H1 (cell line): ENCODE data around the gene POU6F2. TPM values are rescaled to one million over a fixed set of nuclear protein-coding genes. Genes with fewer than 3 reads are reported as not detected.

Source experiments
- CTCF ChIA-PET: fragments of 300-600 bp; sonication (Branson Sonifier 250); formaldehyde crosslinking; loops from one replicate; lab custom pipeline; 2021; ENCODE audit not compliant: partially characterized antibody; lab: Charles Lee
- POLR2A ChIA-PET: fragments of 300-600 bp; sonication (Branson Sonifier 250); formaldehyde crosslinking; loops from one replicate; lab custom pipeline; 2021; ENCODE audit warnings: inconsistent platforms; ENCODE audit not compliant: partially characterized antibody; lab: Charles Lee
- DNase-seq, 2 experiments: peaks; one replicate each; pipeline versions ENCODE4 v3.0.0 to v3.0.0-alpha.2; 2010 to 2022; ENCODE audit warnings: low spot score in 2 of 2, low read depth in 1 of 2, mixed read lengths in 1 of 2
- FAIRE-seq: peaks from 2 replicates; lab custom pipeline; 2011; peaks lifted over from hg19 to GRCh38; lab: Jason Lieb, UNC
- H2AFZ ChIP-seq: 2 replicates; pipeline ENCODE4 v1.8.1; 2012; ENCODE audit warnings: low read length, inconsistent platforms
- H2AK5ac ChIP-seq: 2 replicates; pipeline ENCODE4 v1.6.1; 2013; ENCODE audit warnings: low read depth, low read length
- H2BK120ac ChIP-seq: replicated peaks from 2 replicates; pipeline ENCODE3; 2013; ENCODE audit warnings: low read depth, low read length, inconsistent platforms
- H2BK12ac ChIP-seq: 2 replicates; pipeline ENCODE4 v1.6.1; 2013; ENCODE audit warnings: low read depth, low read length
- H2BK15ac ChIP-seq: 2 replicates; pipeline ENCODE4 v1.6.1; 2013; ENCODE audit warnings: low read length
- H2BK20ac ChIP-seq: 2 replicates; pipeline ENCODE4 v1.6.1; 2013; ENCODE audit warnings: low read length
- H2BK5ac ChIP-seq: 2 replicates; pipeline ENCODE4 v1.6.1; 2013; ENCODE audit warnings: low read depth, low read length
- H3K14ac ChIP-seq: 2 replicates; pipeline ENCODE4 v1.6.1; 2013; ENCODE audit warnings: inconsistent platforms; ENCODE audit not compliant: insufficient read length
- H3K18ac ChIP-seq: 2 replicates; pipeline ENCODE4 v1.6.1; 2013; ENCODE audit warnings: low read length; ENCODE audit errors: extremely low read depth
- H3K23ac ChIP-seq: 2 replicates; pipeline ENCODE4 v1.6.1; 2013; ENCODE audit warnings: inconsistent platforms; ENCODE audit not compliant: insufficient read length
- H3K23me2 ChIP-seq: 2 replicates; pipeline ENCODE4 v1.6.1; 2013; ENCODE audit warnings: low read depth, low read length
- H3K27ac ChIP-seq: 2 replicates; pipeline ENCODE4 v1.6.1; 2011; ENCODE audit warnings: low read depth, low read length, inconsistent platforms
- H3K27me3 ChIP-seq, 4 experiments: replicated peaks in 1 of 4; 1 replicate in 1 of 4; 2 replicates in 3 of 4; pipeline versions ENCODE4 v1.6.1 to v1.8.1; 2011 to 2013; ENCODE audit warnings: low read length in 3 of 4, mild to moderate bottlenecking in 3 of 4, inconsistent platforms in 2 of 4, mixed read lengths in 2 of 4, moderate library complexity in 1 of 4; ENCODE audit not compliant: control insufficient read depth in 3 of 4, insufficient read depth in 3 of 4; ENCODE audit errors: extremely low read depth in 1 of 4
- H3K36me3 ChIP-seq, 4 experiments: 2 replicates each; pipeline versions ENCODE4 v1.6.1 to v1.8.1; 2011 to 2013; ENCODE audit warnings: mild to moderate bottlenecking in 4 of 4, low read length in 3 of 4, moderate library complexity in 2 of 4, control low read depth in 1 of 4, inconsistent platforms in 1 of 4; ENCODE audit not compliant: insufficient read depth in 4 of 4, control insufficient read depth in 2 of 4
- H3K4ac ChIP-seq: replicated peaks from 2 replicates; pipeline ENCODE3; 2013; ENCODE audit warnings: low read length, low read depth, mixed read lengths, inconsistent platforms; ENCODE audit not compliant: insufficient read length
- H3K4me1 ChIP-seq, 4 experiments: replicated peaks in 1 of 4; 1 replicate in 1 of 4; 2 replicates in 3 of 4; pipeline versions ENCODE4 v1.6.1 to v1.8.1; 2011 to 2013; ENCODE audit warnings: low read length in 3 of 4, inconsistent platforms in 2 of 4, mixed read lengths in 1 of 4; ENCODE audit not compliant: insufficient read depth in 4 of 4, control insufficient read depth in 3 of 4
- H3K4me2 ChIP-seq, 2 experiments: 2 replicates each; pipeline versions ENCODE4 v1.6.1 to v1.8.1; 2011 to 2013; ENCODE audit warnings: low read depth in 2 of 2, low read length in 2 of 2, control low read depth in 1 of 2, inconsistent platforms in 1 of 2, mild to moderate bottlenecking in 1 of 2; ENCODE audit not compliant: insufficient read depth in 1 of 2
- H3K4me3 ChIP-seq, 4 experiments: fragments of 200-600, 300-600 bp in 1 of 4; sonication (generic), shearing (Covaris generic), sonication (Bioruptor Twin) in 1 of 4; 2 replicates each; pipeline versions ENCODE4 v1.5.1 to v1.8.1; 2011 to 2016; ENCODE audit warnings: low read length in 4 of 4, low read depth in 3 of 4, control low read depth in 2 of 4, inconsistent platforms in 2 of 4, mild to moderate bottlenecking in 2 of 4, mixed read lengths in 1 of 4, moderate library complexity in 1 of 4; ENCODE audit not compliant: insufficient read depth in 2 of 4; ENCODE audit errors: extremely low read depth in 1 of 4
- H3K56ac ChIP-seq: replicated peaks from 2 replicates; pipeline ENCODE3; 2013; ENCODE audit warnings: low read depth, mild to moderate bottlenecking, mixed read lengths, low read length, inconsistent platforms; ENCODE audit not compliant: insufficient read length
- H3K79me1 ChIP-seq: 2 replicates; pipeline ENCODE4 v1.6.1; 2013; ENCODE audit warnings: low read depth, low read length, control low read depth
- H3K79me2 ChIP-seq, 2 experiments: 2 replicates each; pipeline versions ENCODE4 v1.6.1 to v1.8.1; 2012 to 2013; ENCODE audit warnings: low read length in 2 of 2, mild to moderate bottlenecking in 2 of 2, inconsistent platforms in 1 of 2; ENCODE audit not compliant: insufficient read depth in 2 of 2, control insufficient read depth in 1 of 2
- H3K9ac ChIP-seq, 4 experiments: replicated peaks in 1 of 4; 1 replicate in 1 of 4; 2 replicates in 3 of 4; pipeline versions ENCODE4 v1.6.1 to v1.8.1; 2011 to 2013; ENCODE audit warnings: low read depth in 3 of 4, low read length in 3 of 4, control low read depth in 2 of 4, mild to moderate bottlenecking in 2 of 4, moderate library complexity in 2 of 4, inconsistent platforms in 1 of 4; ENCODE audit errors: extremely low read depth in 1 of 4
- H3K9me3 ChIP-seq, 2 experiments: 2 replicates each; pipeline versions ENCODE4 v1.6.1 to v1.8.1; 2012 to 2013; ENCODE audit warnings: mild to moderate bottlenecking in 2 of 2, moderate library complexity in 2 of 2, control low read depth in 1 of 2, inconsistent platforms in 1 of 2, low read depth in 1 of 2, low read length in 1 of 2, mixed read lengths in 1 of 2; ENCODE audit not compliant: insufficient read depth in 2 of 2
- H4K20me1 ChIP-seq, 2 experiments: replicated peaks in 1 of 2; 2 replicates each; pipeline versions ENCODE3 to v1.8.1; 2011 to 2013; ENCODE audit warnings: inconsistent platforms in 2 of 2, low read length in 2 of 2, mild to moderate bottlenecking in 1 of 2; ENCODE audit not compliant: insufficient read depth in 2 of 2, control insufficient read depth in 1 of 2
- H4K5ac ChIP-seq: 2 replicates; pipeline ENCODE4 v1.6.1; 2013; ENCODE audit warnings: low read length, low read depth, mixed read lengths, inconsistent platforms; ENCODE audit not compliant: insufficient read length
- H4K8ac ChIP-seq: 2 replicates; pipeline ENCODE4 v1.8.0; 2013; ENCODE audit warnings: mild to moderate bottlenecking, moderate library complexity, low read length, inconsistent platforms; ENCODE audit not compliant: insufficient read depth; ENCODE audit errors: extremely low read depth
- H4K91ac ChIP-seq: replicated peaks from 2 replicates; pipeline ENCODE3; 2013; ENCODE audit warnings: low read length, mixed read lengths, inconsistent platforms; ENCODE audit not compliant: insufficient read length
- KDM1A ChIP-seq: fragments of 200-600, 300-600 bp; sonication (generic); IDR thresholded peaks from 2 replicates; pipeline ENCODE4 v1.7.1; 2016; ENCODE audit warnings: mild to moderate bottlenecking, low read length, borderline replicate concordance
- PHF8 ChIP-seq: fragments of 200-600 bp; sonication (generic); conservative IDR thresholded peaks from 2 replicates; pipeline ENCODE4 v1.7.1; 2012; ENCODE audit warnings: low read depth, mild to moderate bottlenecking, inconsistent platforms, low read length, moderate library complexity
- POU5F1 ChIP-seq: IDR thresholded peaks from 2 replicates; pipeline ENCODE4 v1.6.1; 2011; ENCODE audit warnings: low read depth, mild to moderate bottlenecking, low read length, moderate library complexity
- RBBP5 ChIP-seq: IDR thresholded peaks from 2 replicates; pipeline ENCODE4 v1.7.1; 2012; ENCODE audit warnings: low read depth, mild to moderate bottlenecking, inconsistent platforms, low read length, moderate library complexity, borderline replicate concordance
- RNF2 ChIP-seq: fragments of 200-900, 300-1000 bp; sonication (generic); IDR thresholded peaks from 2 replicates; pipeline ENCODE4 v1.7.1; 2016; ENCODE audit warnings: borderline replicate concordance, low read depth, mild to moderate bottlenecking, antibody characterized with exemption, low read length; ENCODE audit not compliant: poor library complexity, severe bottlenecking; ENCODE audit errors: missing control alignments
- SIN3A ChIP-seq, 2 experiments: IDR thresholded peaks in 1 of 2; conservative IDR thresholded peaks in 1 of 2; 2 replicates each; pipeline ENCODE4 v1.6.1; 2011 to 2012; ENCODE audit warnings: low read length in 2 of 2, improper control_type of control experiment in 1 of 2, low read depth in 1 of 2, mild to moderate bottlenecking in 1 of 2
- SP2 ChIP-seq: IDR thresholded peaks from 2 replicates; pipeline ENCODE4 v1.6.1; 2012; ENCODE audit warnings: mild to moderate bottlenecking, low read length, inconsistent platforms
- TEAD4 ChIP-seq: IDR thresholded peaks from 2 replicates; pipeline ENCODE4 v1.6.1; 2012; ENCODE audit warnings: low read depth, low read length, inconsistent platforms, mixed read lengths
- YY1 ChIP-seq: IDR thresholded peaks from 2 replicates; pipeline ENCODE4 v1.6.1; 2011; ENCODE audit warnings: low read depth, mild to moderate bottlenecking, low read length
- WGBS, 2 experiments: shearing (Covaris generic) in 1 of 2; methylation state at CpG; one replicate each; pipeline versions ENCODE4 v1.1.6 to v1.1.7; 2013 to 2015; ENCODE audit warnings: low lambda C conversion rate in 2 of 2, mixed read lengths in 2 of 2, inconsistent platforms in 1 of 2, low coverage in 1 of 2, missing lambda C conversion rate in 1 of 2; ENCODE audit not compliant: insufficient replicate concordance in 2 of 2, insufficient coverage in 1 of 2, insufficient read length in 1 of 2; ENCODE audit errors: extremely low coverage in 1 of 2, missing lambda C conversion rate in 1 of 2; 5-methylcytosine and 5-hydroxymethylcytosine counted together
- polyA plus RNA-seq, 7 experiments: library from polyadenylated mRNA; depleted of rRNA in 3 of 7; stranded (reverse) in 5 of 7; unstranded in 2 of 7; fragments of >200 nt in 5 of 7; fragments of 200-250 nt in 2 of 7; gene quantifications; 1 replicate in 5 of 7; 2 replicates in 1 of 7; 4 replicates in 1 of 7; pipeline versions ENCODE4 v1.2.1 to v1.2.3, GENCODE V29; 2011 to 2013; ENCODE audit warnings: missing spikeins in 2 of 7, mixed read lengths in 2 of 7
- total RNA-seq: library from RNA; stranded (reverse); fragmentation: NEBNext Ultra II Directional; extraction: Animal tissue kit (Norgen Biotek cat#: 25700); gene quantifications from 2 replicates; pipeline ENCODE4 v1.2.1, GENCODE V29; 2021
- TF ChIP-seq, protein P1 (sequence below), 3 experiments: IDR thresholded peaks; 1 replicate in 2 of 3; 2 replicates in 1 of 3; pipeline versions ENCODE4 v1.5.1 to v1.6.1; 2011; ENCODE audit warnings: low read length in 3 of 3, mild to moderate bottlenecking in 3 of 3, inconsistent platforms in 2 of 3, low read depth in 1 of 3, moderate library complexity in 1 of 3; ENCODE audit not compliant: insufficient read depth in 1 of 3; ENCODE audit errors: control extremely low read depth in 1 of 3

Gene POU6F2
- total and polyA plus RNA-seq, 2 of the 8 experiments (the other 6 are each of a cell fraction or from before 2014, with no cell fraction given), result 1.1 to 2.0 TPM

DNA sequence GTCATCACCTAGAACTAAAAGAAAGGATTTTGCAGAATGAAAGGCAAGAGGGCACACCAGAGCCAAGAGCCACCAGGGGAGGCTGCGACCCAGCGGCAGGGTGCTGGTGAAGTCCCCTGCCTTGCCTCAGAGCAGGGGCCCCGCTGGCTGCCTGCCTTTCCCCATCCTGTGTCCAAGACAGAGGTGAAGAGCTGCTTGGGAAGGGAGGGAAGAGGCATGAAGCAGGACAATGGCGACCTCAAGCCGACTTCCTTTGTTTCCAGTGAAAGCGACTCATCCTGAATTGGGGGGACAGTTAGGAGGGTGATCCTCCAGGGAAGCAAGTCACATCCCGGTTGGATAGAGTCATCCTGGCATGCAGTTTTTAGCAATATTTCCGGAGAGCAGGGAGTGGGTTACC, 333.0 kb downstream of the POU6F2 start:
- Histone ChIP-seq H3K4me2 (no peak overlapping the region; a peak in 1 of 4 replicates), H3K27me3 (no peaks in the 10 kb centered on the region), H3K23ac (no peak overlapping the region), H4K91ac (no peak overlapping the region), H3K4me1 (peaks cover 2 to 14% (median 6%) of the 10 kb centered on the region in 4 experiments; a peak in 6 of 7 replicates), H3K27ac (no peak overlapping the region), H3K36me3 (no peaks in the 10 kb centered on the region), H2AK5ac (no peak overlapping the region), H4K5ac (no peak overlapping the region), H3K14ac (no peak overlapping the region), H3K79me1 (no peaks in the 10 kb centered on the region), H4K8ac (0 out of 2 replicates have a peak overlapping the region, but pooled peaks have one; percentile 7), H2BK20ac (no peak overlapping the region), H3K4me3 (no peak overlapping the region), H3K23me2 (no peaks in the 10 kb centered on the region), H2BK5ac (no peak overlapping the region), H2AFZ (peak overlapping the region; percentile 99), H3K79me2 (no peaks in the 10 kb centered on the region), H2BK120ac (no peak overlapping the region), H4K20me1 (no peaks in the 10 kb centered on the region), H3K9me3 (no peaks in the 10 kb centered on the region), H3K4ac (no peak overlapping the region), H2BK15ac (no peak overlapping the region), H3K18ac (peak overlapping the region; percentile 17; the same call in 1 of the 2 replicates), H3K9ac (no peak overlapping the region; a peak in 1 of 7 replicates), H2BK12ac (peak overlapping the region; percentile 45; the same call in 1 of the 2 replicates), H3K56ac (no peak overlapping the region)
- ChIA-PET CTCF (interaction anchor here (0.8 to 3.0 kb wide), 6 partner anchors 9 to 509 kb away, joined by 3 to 15 read pairs (median 4); no protein-coding TSS in a partner anchor), POLR2A (interaction anchor here (0.5 kb wide), 1 partner anchor 157 kb away, joined by 3 read pairs; no protein-coding TSS in a partner anchor)
- FAIRE-seq (no peak), DNase-seq (no peak)
- 40% methylated on average over 8 of the region's 8 CpGs; no CpG with 5 or more reads in 1 of the 2 experiments for WGBS, 2 experiments
- TF ChIP-seq RNF2 (no peak), SIN3A (conservative IDR thresholded peaks at IDR 0.05 in 1 of 2, IDR thresholded peaks at IDR 0.05 in 1 of 2; ENCODE audit: low read depth in 1 of 2, low read length in 2 of 2) (no peak), RBBP5 (no peak), TEAD4 (no peak), PHF8 (no peak), YY1 (0 out of 2 replicates have a peak, but pooled peaks have one; percentile 52), KDM1A (no peak), POU5F1 (no peak), SP2 (no peak)
- TF ChIP-seq, protein P1, sequence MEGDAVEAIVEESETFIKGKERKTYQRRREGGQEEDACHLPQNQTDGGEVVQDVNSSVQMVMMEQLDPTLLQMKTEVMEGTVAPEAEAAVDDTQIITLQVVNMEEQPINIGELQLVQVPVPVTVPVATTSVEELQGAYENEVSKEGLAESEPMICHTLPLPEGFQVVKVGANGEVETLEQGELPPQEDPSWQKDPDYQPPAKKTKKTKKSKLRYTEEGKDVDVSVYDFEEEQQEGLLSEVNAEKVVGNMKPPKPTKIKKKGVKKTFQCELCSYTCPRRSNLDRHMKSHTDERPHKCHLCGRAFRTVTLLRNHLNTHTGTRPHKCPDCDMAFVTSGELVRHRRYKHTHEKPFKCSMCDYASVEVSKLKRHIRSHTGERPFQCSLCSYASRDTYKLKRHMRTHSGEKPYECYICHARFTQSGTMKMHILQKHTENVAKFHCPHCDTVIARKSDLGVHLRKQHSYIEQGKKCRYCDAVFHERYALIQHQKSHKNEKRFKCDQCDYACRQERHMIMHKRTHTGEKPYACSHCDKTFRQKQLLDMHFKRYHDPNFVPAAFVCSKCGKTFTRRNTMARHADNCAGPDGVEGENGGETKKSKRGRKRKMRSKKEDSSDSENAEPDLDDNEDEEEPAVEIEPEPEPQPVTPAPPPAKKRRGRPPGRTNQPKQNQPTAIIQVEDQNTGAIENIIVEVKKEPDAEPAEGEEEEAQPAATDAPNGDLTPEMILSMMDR (IDR thresholded peaks at IDR 0.05; ENCODE audit: control extremely low read depth in 1 of 3, insufficient read depth in 1 of 3, low read depth in 1 of 3, low read length in 3 of 3), result peak; percentile 26 to 45 (median 42)
